Measurements from ENCODE around the gene MYO5A. TPM values are rescaled to one million over a fixed set of nuclear protein-coding genes. Genes with fewer than 3 reads are reported as not detected.

Gene MYO5A
- total and polyA plus RNA-seq, 10 of the 15 experiments (the other 5 are each of a cell fraction or from before 2014, with no cell fraction given): 4.2 to 42.9 (median 31.1) TPM

DNA sequence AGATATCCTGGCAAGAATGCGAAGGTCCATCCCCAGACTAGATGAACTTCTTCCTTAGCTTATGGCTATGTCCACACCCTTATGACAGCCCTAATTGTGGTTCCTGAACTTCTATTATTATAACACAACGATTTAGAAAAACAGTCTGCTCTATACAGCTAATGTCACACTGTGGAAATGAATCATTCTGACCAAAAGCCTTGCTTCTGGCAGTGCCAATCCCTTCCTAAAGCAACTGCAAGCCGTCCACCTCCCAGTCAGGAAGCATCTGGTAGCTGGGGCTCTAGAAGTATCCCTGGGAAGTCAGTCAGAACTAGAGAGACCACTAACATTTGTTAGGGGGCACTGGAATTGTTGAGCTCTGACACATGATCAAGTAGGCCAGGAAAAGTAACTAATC is 45.0 kb downstream of the MYO5A start:
- TF ChIP-seq RUNX3 (IDR thresholded peaks at IDR 0.05; ENCODE audit: low read length): peak; percentile 19; the same call in 1 of the 2 replicates
- peak; percentile 57 for TF ChIP-seq JUNB (IDR thresholded peaks at IDR 0.05)
- peak; percentile 60 for TF ChIP-seq EED (IDR thresholded peaks at IDR 0.05; ENCODE audit: low read depth)
- no peak for TF ChIP-seq NRF1 (conservative IDR thresholded peaks at IDR 0.05; ENCODE audit: low read depth, low read length)
- no peak for TF ChIP-seq POLR2AphosphoS5 (IDR thresholded peaks at IDR 0.05; ENCODE audit: low read length)
- TF ChIP-seq NBN (IDR thresholded peaks at IDR 0.05): no peak
- CTCF ChIA-PET: interaction anchor here (0.9 to 2.7 kb wide), 3 partner anchors 15 to 50 kb away, joined by 3 to 17 read pairs (median 4); no protein-coding TSS in a partner anchor
- DNase-seq (ENCODE audit: low read depth, low spot score) (no peak), ATAC-seq (peak; percentile 22), FAIRE-seq (no peak)
- Histone ChIP-seq H3K36me3 (ENCODE audit: control insufficient read depth in 2 of 2, insufficient read depth in 2 of 2, low read length in 1 of 2) (no peaks in the 10 kb centered on the region), H2AFZ (ENCODE audit: control insufficient read depth, low read depth, low read length) (no peak overlapping the region), H3K27me3 (replicated peaks in 1 of 2; ENCODE audit: control insufficient read depth in 2 of 2, insufficient read depth in 2 of 2, low read length in 1 of 2) (no peaks in the 10 kb centered on the region), H3K4me2 (ENCODE audit: control insufficient read depth, insufficient read depth) (no peak overlapping the region), H3K27ac (ENCODE audit: control insufficient read depth, insufficient read depth) (no peak overlapping the region), H3K4me3 (no peak overlapping the region), H4K20me1 (ENCODE audit: control insufficient read depth, insufficient read depth) (no peaks in the 10 kb centered on the region), H3K79me2 (ENCODE audit: control insufficient read depth, insufficient read depth, low read length) (peaks cover 15% of the 10 kb centered on the region), H3K9me3 (replicated peaks; ENCODE audit: control insufficient read depth, insufficient read depth, low read length) (no peaks in the 10 kb centered on the region; the same call in 2 of the 3 replicates), H3K4me1 (ENCODE audit: control insufficient read depth, insufficient read depth, low read length) (peaks cover 39% of the 10 kb centered on the region), H3K9ac (ENCODE audit: control insufficient read depth, insufficient read depth, low read length) (no peak overlapping the region)
- RAD21 ChIA-PET (ENCODE audit: unreplicated experiment): interaction anchor here (1.5 to 2.9 kb wide), 2 partner anchors 17 to 251 kb away, joined by 3 to 22 read pairs; no protein-coding TSS in a partner anchor
- 46% methylated on average over 3 of the region's 3 CpGs for WGBS (ENCODE audit: insufficient coverage, insufficient replicate concordance, low lambda C conversion rate, missing lambda C conversion rate)
- in situ Hi-C loops (cut with MboI): no loop called here
- intact Hi-C loops (cut with micrococcal nuclease; ENCODE audit: unreplicated experiment): no loop called here
- SMC1A ChIA-PET (ENCODE audit: uncharacterized antibody, unreplicated experiment): interaction anchor here (0.8 to 4.0 kb wide), 9 partner anchors 13 to 222 kb away, joined by 3 to 36 read pairs (median 3); no protein-coding TSS in a partner anchor
- POLR2A ChIA-PET: no interaction called here
- no TSS peak for BruUV-seq (replicated peaks)

- H3K4me2 ChIP-seq (ENCODE audit: control insufficient read depth, insufficient read depth): peak overlapping the region; percentile 73
- H3K27ac ChIP-seq (ENCODE audit: control insufficient read depth, insufficient read depth): peak overlapping the region; percentile 76
- H2AFZ ChIP-seq (ENCODE audit: control insufficient read depth, low read depth, low read length): peak overlapping the region; percentile 56; the same call in 1 of the 2 replicates
- peak overlapping the region; percentile 14; the same call in 1 of the 2 replicates for H3K4me3 ChIP-seq
- DNase-seq (ENCODE audit: low read depth, low spot score) (peak; percentile 81), FAIRE-seq (peak; percentile 74), ATAC-seq (peak; percentile 98)
- H3K9ac ChIP-seq (ENCODE audit: control insufficient read depth, insufficient read depth, low read length): peak overlapping the region; percentile 44; the same call in 1 of the 2 replicates
- H3K79me2 ChIP-seq (ENCODE audit: control insufficient read depth, insufficient read depth, low read length): peaks cover 12% of the 10 kb centered on the region
- no TSS peak for BruUV-seq (replicated peaks)
- 2% methylated on average over 3 of the region's 3 CpGs for WGBS (ENCODE audit: insufficient coverage, insufficient replicate concordance, low lambda C conversion rate, missing lambda C conversion rate)
- no peaks in the 10 kb centered on the region; the same call in 2 of the 3 replicates for H3K9me3 ChIP-seq (replicated peaks; ENCODE audit: control insufficient read depth, insufficient read depth, low read length)
- RAD21 ChIA-PET (ENCODE audit: unreplicated experiment): interaction anchor here (0.6 to 2.9 kb wide), 5 partner anchors 15 to 151 kb away, joined by 3 to 22 read pairs (median 4); no protein-coding TSS in a partner anchor
- in situ Hi-C loops (cut with MboI) (no loop called here), intact Hi-C loops (cut with micrococcal nuclease; ENCODE audit: unreplicated experiment) (no loop called here)
- SMC1A ChIA-PET (ENCODE audit: uncharacterized antibody, unreplicated experiment): interaction anchor here (0.7 to 4.0 kb wide), 14 partner anchors 11 to 254 kb away, joined by 3 to 36 read pairs (median 3); no protein-coding TSS in a partner anchor
- no peaks in the 10 kb centered on the region for H4K20me1 ChIP-seq (ENCODE audit: control insufficient read depth, insufficient read depth)
- POLR2A ChIA-PET: interaction anchor here (0.8 kb wide), 1 partner anchor 16 kb away, joined by 3 read pairs; no protein-coding TSS in a partner anchor
- no peaks in the 10 kb centered on the region for H3K36me3 ChIP-seq (ENCODE audit: control insufficient read depth in 2 of 2, insufficient read depth in 2 of 2, low read length in 1 of 2)
- H3K27me3 ChIP-seq (replicated peaks in 1 of 2; ENCODE audit: control insufficient read depth in 2 of 2, insufficient read depth in 2 of 2, low read length in 1 of 2): no peaks in the 10 kb centered on the region
- peaks cover 36% of the 10 kb centered on the region for H3K4me1 ChIP-seq (ENCODE audit: control insufficient read depth, insufficient read depth, low read length)
- CTCF ChIA-PET: interaction anchor here (0.6 to 2.7 kb wide), 6 partner anchors 15 to 144 kb away, joined by 3 to 17 read pairs (median 3); no protein-coding TSS in a partner anchor
- TF ChIP-seq HDAC2 (IDR thresholded peaks at IDR 0.05): no peak
- peak in 1 of 2 experiments; percentile 56; a peak in 1 of 4 replicates for TF ChIP-seq ETV6 (conservative IDR thresholded peaks at IDR 0.05 in 1 of 2, IDR thresholded peaks at IDR 0.05 in 1 of 2; ENCODE audit: borderline replicate concordance in 1 of 2, low read depth in 1 of 2)
- TF ChIP-seq CBX5 (IDR thresholded peaks at IDR 0.05; ENCODE audit: low read depth): 0 out of 2 replicates have a peak, but pooled peaks have one; percentile 33
- TF ChIP-seq WRNIP1 (IDR thresholded peaks at IDR 0.05; ENCODE audit: borderline replicate concordance, low read depth, low read length): no peak
- TF ChIP-seq CHD4 (IDR thresholded peaks at IDR 0.05): no peak
- TF ChIP-seq RAD51 (IDR thresholded peaks at IDR 0.05): no peak
- TF ChIP-seq ZBED1 (IDR thresholded peaks at IDR 0.05; ENCODE audit: borderline replicate concordance): 0 out of 2 replicates have a peak, but pooled peaks have one; percentile 36
- TF ChIP-seq ZNF622 (IDR thresholded peaks at IDR 0.05): no peak
- peak; percentile 73; the same call in 1 of the 2 replicates for TF ChIP-seq NFYB (IDR thresholded peaks at IDR 0.05; ENCODE audit: insufficient read depth, low read depth, low read length)
- TF ChIP-seq GABPA (IDR thresholded peaks at IDR 0.05; ENCODE audit: low read depth): 0 out of 2 replicates have a peak, but pooled peaks have one; percentile 16
- TF ChIP-seq KDM1A (IDR thresholded peaks at IDR 0.05; ENCODE audit: borderline replicate concordance): no peak
- no peak for TF ChIP-seq TCF3 (IDR thresholded peaks at IDR 0.05; ENCODE audit: borderline replicate concordance, insufficient read depth, low read depth, low read length)
- TF ChIP-seq NRF1 (conservative IDR thresholded peaks at IDR 0.05; ENCODE audit: low read depth, low read length): no peak
- 0 out of 2 replicates have a peak, but pooled peaks have one; percentile 16 for TF ChIP-seq TBL1XR1 (IDR thresholded peaks at IDR 0.05; ENCODE audit: low read depth, low read length)
- TF ChIP-seq PAX5 (IDR thresholded peaks at IDR 0.05; ENCODE audit: borderline replicate concordance, low read depth, low read length): no peak; the same call in 1 of the 2 replicates
Measured at GRCh38 chr15:52481915-52482314, 46.8 kb downstream of the MYO5A start.
